Measurements from ENCODE around the gene NKD2. TPM values are rescaled to one million over a fixed set of nuclear protein-coding genes. Genes with fewer than 3 reads are reported as not detected.

NKD2 gene
- total RNA-seq, 2 experiments from 2014 or later, result 3.6 to 3.7 TPM

GRCh38 chr5:1052641-1053390 is 44.2 kb downstream of the NKD2 start:
- Mint-ChIP-seq H3K27me3 (no peaks in the 10 kb centered on the region), H3K27ac (no peak overlapping the region), H3K9me3 (peaks cover 8% of the 10 kb centered on the region), H3K4me3 (no peak overlapping the region), H3K4me1 (no peaks in the 10 kb centered on the region), H3K36me3 (ENCODE audit: low read depth) (peaks cover 4% of the 10 kb centered on the region)
- CTCF ChIA-PET, result interaction anchor here (0.9 to 1.6 kb wide), 3 partner anchors 86 to 89 kb away, joined by 3 to 4 read pairs (median 3); no protein-coding TSS in a partner anchor
- DNase-seq, result no peak
- POLR2A ChIA-PET, result no interaction called here

GRCh38 chr5:1053391-1054017 is 44.9 kb downstream of the NKD2 start:
- CTCF ChIA-PET, result interaction anchor here (0.9 to 1.6 kb wide), 3 partner anchors 86 to 88 kb away, joined by 3 to 4 read pairs (median 3); no protein-coding TSS in a partner anchor
- Mint-ChIP-seq H3K36me3 (ENCODE audit: low read depth) (peaks cover under 1% of the 10 kb centered on the region), H3K9me3 (peaks cover 1% of the 10 kb centered on the region), H3K4me3 (no peak overlapping the region), H3K4me1 (no peaks in the 10 kb centered on the region), H3K27ac (no peak overlapping the region), H3K27me3 (no peaks in the 10 kb centered on the region)
- DNase-seq, result no peak
- POLR2A ChIA-PET, result no interaction called here

GRCh38 chr5:1054018-1054798 is 45.6 kb downstream of the NKD2 start:
- POLR2A ChIA-PET, result no interaction called here
- Mint-ChIP-seq H3K4me1 (no peaks in the 10 kb centered on the region), H3K27me3 (no peaks in the 10 kb centered on the region)

GRCh38 chr5:1054799-1055775 is 46.5 kb downstream of the NKD2 start:
- DNase-seq, result no peak
- H3K27me3 Mint-ChIP-seq, result no peaks in the 10 kb centered on the region
- ChIA-PET CTCF (no interaction called here), POLR2A (no interaction called here)
- H3K4me1 Mint-ChIP-seq, result no peaks in the 10 kb centered on the region
- peak overlapping the region; percentile 29 for H3K27ac Mint-ChIP-seq
- H3K4me3 Mint-ChIP-seq, result no peak overlapping the region
- no peaks in the 10 kb centered on the region for H3K9me3 Mint-ChIP-seq
- H3K36me3 Mint-ChIP-seq (ENCODE audit: low read depth), result no peaks in the 10 kb centered on the region

More at GRCh38 chr5:1054018-1054798, 45.6 kb downstream of the NKD2 start:
- Mint-ChIP-seq H3K4me3 (no peak overlapping the region), H3K27ac (no peak overlapping the region), H3K36me3 (ENCODE audit: low read depth) (no peaks in the 10 kb centered on the region), H3K9me3 (no peaks in the 10 kb centered on the region)
- CTCF ChIA-PET, result interaction anchor here (0.9 to 1.6 kb wide), 3 partner anchors 85 to 87 kb away, joined by 3 to 4 read pairs (median 3); no protein-coding TSS in a partner anchor
- no peak for DNase-seq

GRCh38 chr5:1055896-1056610 is 47.5 kb downstream of the NKD2 start:
- POLR2A ChIA-PET, result no interaction called here
- H3K4me1 Mint-ChIP-seq, result no peaks in the 10 kb centered on the region
- H3K36me3 Mint-ChIP-seq (ENCODE audit: low read depth), result no peaks in the 10 kb centered on the region
- H3K9me3 Mint-ChIP-seq, result no peaks in the 10 kb centered on the region
- CTCF ChIA-PET, result no interaction called here
- H3K27ac Mint-ChIP-seq, result no peak overlapping the region
- DNase-seq, result no peak
- H3K4me3 Mint-ChIP-seq, result no peak overlapping the region
- H3K27me3 Mint-ChIP-seq, result no peaks in the 10 kb centered on the region

- CTCF ChIA-PET, result no interaction called here
- no peaks in the 10 kb centered on the region for H3K36me3 Mint-ChIP-seq (ENCODE audit: low read depth)
- DNase-seq, result no peak
Measured at GRCh38 chr5:1056611-1057484, 48.2 kb downstream of the NKD2 start.

GRCh38 chr5:1057485-1058082 is 49.0 kb downstream of the NKD2 start:
- Mint-ChIP-seq H3K27me3 (no peaks in the 10 kb centered on the region), H3K27ac (no peak overlapping the region), H3K36me3 (ENCODE audit: low read depth) (no peaks in the 10 kb centered on the region), H3K9me3 (no peaks in the 10 kb centered on the region), H3K4me1 (no peaks in the 10 kb centered on the region), H3K4me3 (no peak overlapping the region)
- ChIA-PET POLR2A (no interaction called here), CTCF (no interaction called here)
- no peak for DNase-seq

More at GRCh38 chr5:1056611-1057484, 48.2 kb downstream of the NKD2 start:
- no peak overlapping the region for H3K4me3 Mint-ChIP-seq
- H3K27me3 Mint-ChIP-seq, result no peaks in the 10 kb centered on the region
- no peaks in the 10 kb centered on the region for H3K4me1 Mint-ChIP-seq
- POLR2A ChIA-PET, result no interaction called here
- no peaks in the 10 kb centered on the region for H3K9me3 Mint-ChIP-seq
- H3K27ac Mint-ChIP-seq, result no peak overlapping the region

GRCh38 chr5:1058083-1058945 is 49.7 kb downstream of the NKD2 start:
- CTCF ChIA-PET, result no interaction called here
- no peak overlapping the region for H3K4me3 Mint-ChIP-seq

GRCh38 chr5:1058988-1059883 is 50.6 kb downstream of the NKD2 start:
- POLR2A ChIA-PET, result no interaction called here
- H3K36me3 Mint-ChIP-seq (ENCODE audit: low read depth), result no peaks in the 10 kb centered on the region
- H3K4me3 Mint-ChIP-seq, result no peak overlapping the region
- CTCF ChIA-PET, result no interaction called here
- no peaks in the 10 kb centered on the region for H3K9me3 Mint-ChIP-seq
- H3K4me1 Mint-ChIP-seq, result no peaks in the 10 kb centered on the region
- no peaks in the 10 kb centered on the region for H3K27me3 Mint-ChIP-seq
- no peak overlapping the region for H3K27ac Mint-ChIP-seq
- no peak for DNase-seq

More at GRCh38 chr5:1058083-1058945, 49.7 kb downstream of the NKD2 start:
- H3K9me3 Mint-ChIP-seq, result no peaks in the 10 kb centered on the region
- POLR2A ChIA-PET, result no interaction called here
- no peak for DNase-seq
- H3K27me3 Mint-ChIP-seq, result no peaks in the 10 kb centered on the region
- H3K4me1 Mint-ChIP-seq, result no peaks in the 10 kb centered on the region
- no peaks in the 10 kb centered on the region for H3K36me3 Mint-ChIP-seq (ENCODE audit: low read depth)
- H3K27ac Mint-ChIP-seq, result no peak overlapping the region

- Mint-ChIP-seq H3K27ac (no peak overlapping the region), H3K36me3 (ENCODE audit: low read depth) (no peaks in the 10 kb centered on the region), H3K4me1 (no peaks in the 10 kb centered on the region), H3K27me3 (no peaks in the 10 kb centered on the region), H3K4me3 (no peak overlapping the region), H3K9me3 (no peaks in the 10 kb centered on the region)
- POLR2A ChIA-PET, result no interaction called here
- DNase-seq, result no peak
- CTCF ChIA-PET, result no interaction called here
Measured at GRCh38 chr5:1059884-1060263, 51.3 kb downstream of the NKD2 start.
